ENCODE measurements around the gene SNORC.
"Not testable (repeated sequence)": the region's sequence is repeated elsewhere in the genome, so short reads cannot be mapped to it uniquely, and the experiment has no call there.

The SNORC gene

DNA sequence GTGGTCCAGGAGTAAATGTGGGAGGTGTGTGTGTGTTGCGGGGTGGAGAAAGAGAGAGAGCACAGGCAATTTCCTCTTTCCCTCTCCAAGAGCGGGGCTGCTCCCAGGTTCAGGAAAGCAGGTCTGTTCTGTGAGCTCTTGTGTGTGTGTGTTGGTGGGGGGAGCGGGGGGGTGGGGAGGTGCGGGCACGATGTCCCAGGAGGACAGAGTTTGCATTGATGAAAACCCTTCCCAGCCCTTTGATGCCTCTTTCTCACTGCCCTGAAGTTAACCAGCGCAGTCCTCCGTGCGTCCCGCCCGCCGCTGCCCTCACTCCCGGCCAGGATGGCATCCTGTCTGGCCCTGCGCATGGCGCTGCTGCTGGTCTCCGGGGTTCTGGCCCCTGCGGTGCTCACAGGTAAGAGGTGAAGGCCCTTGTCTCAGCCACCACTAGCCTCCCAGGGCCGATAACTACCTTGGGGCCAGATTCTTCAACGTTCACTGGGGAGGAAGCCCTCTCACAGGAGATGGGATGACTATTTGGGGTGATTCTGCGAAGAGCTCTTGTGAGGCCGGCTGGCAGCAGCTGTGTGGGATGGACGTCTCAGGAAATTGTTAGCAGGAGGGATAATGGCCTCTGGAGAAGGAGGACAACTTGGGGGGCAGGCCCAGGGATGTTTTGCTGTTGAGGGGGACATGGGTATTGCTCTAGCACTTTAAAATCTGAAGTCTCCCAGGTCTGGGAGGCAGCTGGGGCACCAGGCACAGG, at the start of gene SNORC:
Gene SNORC (plus strand): TSS at position 247 of the 748 bp plus-strand sequence. CDS start 78 bp downstream, at position 325.
- no peak for DNase-seq (ENCODE audit: low spot score in 2 of 2)
- Mint-ChIP-seq H3K4me3 (no peak within 1 kb of the TSS), H3K27ac (no peak within 1 kb of the TSS), H3K27me3 (peaks cover 2% of the 10 kb centered on the region), H3K36me3 (no peaks in the 10 kb centered on the region), H3K4me1 (peaks cover 5% of the 10 kb centered on the region), H3K9me3 (no peaks in the 10 kb centered on the region)
- ATAC-seq (ENCODE audit: low read depth) = no peak

DNA sequence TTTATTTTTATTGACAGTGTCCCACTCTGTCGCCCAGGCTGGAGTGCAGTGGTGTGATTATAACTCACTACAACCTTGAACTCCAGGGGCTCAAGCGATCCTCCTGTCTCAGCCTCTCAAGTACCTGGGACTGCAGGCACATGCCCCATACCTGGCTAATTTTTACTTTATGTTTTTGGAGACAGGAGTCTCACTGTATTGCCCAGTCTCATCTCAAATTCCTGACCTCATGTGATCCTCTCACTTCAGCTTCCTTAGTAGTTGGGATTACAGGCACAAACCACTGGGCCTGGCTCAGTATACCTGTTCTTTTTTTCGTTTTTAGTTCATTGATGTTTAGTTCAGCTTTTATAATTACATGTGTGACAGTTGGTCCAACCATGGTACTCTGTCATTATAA, 40.1 kb upstream of the SNORC start:
- H3K36me3 Mint-ChIP-seq = peaks cover 42% of the 10 kb centered on the region
- no peak for ATAC-seq (ENCODE audit: low read depth)
- no peak for DNase-seq (ENCODE audit: low spot score in 2 of 2)
- H3K9me3 Mint-ChIP-seq = no peaks in the 10 kb centered on the region
- no peaks in the 10 kb centered on the region for H3K27me3 Mint-ChIP-seq
- H3K4me1 Mint-ChIP-seq = no peaks in the 10 kb centered on the region
- H3K27ac Mint-ChIP-seq = no peak overlapping the region
- H3K4me3 Mint-ChIP-seq = no peak overlapping the region

DNA sequence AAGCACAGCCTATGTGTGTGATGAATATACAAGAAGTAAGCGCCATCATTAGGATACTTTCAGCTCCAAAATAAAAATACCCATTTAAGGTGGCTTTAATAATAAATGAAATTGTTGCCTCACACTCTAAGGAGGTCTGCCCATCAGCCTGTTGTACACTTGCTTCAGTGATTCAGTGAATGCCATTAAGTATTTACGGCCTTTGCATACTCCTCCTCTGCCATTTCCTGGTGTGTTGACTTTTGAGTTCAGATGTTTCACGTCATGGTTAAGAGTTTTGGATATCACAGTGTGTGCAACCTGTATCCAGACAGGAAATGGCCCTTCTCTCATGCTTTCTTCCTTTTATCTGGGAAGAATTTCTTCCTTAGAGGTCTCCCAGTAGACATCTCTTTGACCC, 38.6 kb upstream of the SNORC start:
- peaks cover 34% of the 10 kb centered on the region for H3K36me3 Mint-ChIP-seq

GRCh38 chr2:232833830-232834229, 36.2 kb upstream of the SNORC start:
- Mint-ChIP-seq H3K9me3 (no peaks in the 10 kb centered on the region), H3K27me3 (no peaks in the 10 kb centered on the region), H3K4me3 (no peak overlapping the region), H3K27ac (no peak overlapping the region), H3K36me3 (peaks cover 43% of the 10 kb centered on the region), H3K4me1 (peaks cover 18% of the 10 kb centered on the region)
- no peak for ATAC-seq (ENCODE audit: low read depth)
- DNase-seq (ENCODE audit: low spot score in 2 of 2) = no peak

More for the DNA sequence above, 38.6 kb upstream of the SNORC start:
- Mint-ChIP-seq H3K4me1 (no peaks in the 10 kb centered on the region), H3K27ac (peak overlapping the region; percentile 54), H3K27me3 (no peaks in the 10 kb centered on the region), H3K9me3 (no peaks in the 10 kb centered on the region), H3K4me3 (no peak overlapping the region)
- DNase-seq (ENCODE audit: low spot score in 2 of 2) (no peak), ATAC-seq (ENCODE audit: low read depth) (no peak)

GRCh38 chr2:232835687-232836208, 34.3 kb upstream of the SNORC start:
- Mint-ChIP-seq H3K4me3 (no peak overlapping the region), H3K4me1 (peaks cover 26% of the 10 kb centered on the region), H3K27ac (no peak overlapping the region), H3K9me3 (no peaks in the 10 kb centered on the region), H3K36me3 (peaks cover 49% of the 10 kb centered on the region), H3K27me3 (no peaks in the 10 kb centered on the region)
- ATAC-seq (ENCODE audit: low read depth) (no peak), DNase-seq (ENCODE audit: low spot score in 2 of 2) (no peak)

- no peaks in the 10 kb centered on the region for H3K9me3 Mint-ChIP-seq
- H3K27ac Mint-ChIP-seq = peak overlapping the region; percentile 54
- ATAC-seq (ENCODE audit: low read depth) (no peak), DNase-seq (ENCODE audit: low spot score in 2 of 2) (no peak)
- no peak overlapping the region for H3K4me3 Mint-ChIP-seq
- H3K4me1 Mint-ChIP-seq = peaks cover 26% of the 10 kb centered on the region
- H3K36me3 Mint-ChIP-seq = peaks cover 48% of the 10 kb centered on the region
- H3K27me3 Mint-ChIP-seq = no peaks in the 10 kb centered on the region
Observed at GRCh38 chr2:232836934-232837333, 33.1 kb upstream of the SNORC start.

DNA sequence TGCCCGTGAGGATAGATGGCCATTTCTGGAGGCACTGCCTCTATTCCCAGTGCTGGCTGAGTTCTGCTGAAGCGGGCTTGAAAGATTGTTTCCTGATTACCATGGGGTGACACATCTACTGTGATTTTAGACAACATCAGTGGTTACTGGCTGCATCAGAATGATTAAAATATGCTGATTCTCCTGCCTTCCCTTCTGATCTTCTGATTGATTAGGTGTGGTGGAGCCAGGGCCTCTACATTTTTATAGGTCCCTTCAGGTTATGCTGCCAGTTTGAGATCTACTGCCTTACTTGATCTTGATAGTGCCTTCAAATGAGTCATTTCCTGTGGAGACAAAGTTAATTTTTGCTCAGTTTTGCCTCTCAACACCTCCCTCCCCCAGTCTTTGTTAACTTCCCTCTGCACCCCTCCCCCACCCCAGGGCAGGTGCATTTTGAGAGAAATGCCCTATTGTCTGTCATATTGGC, 31.6 kb upstream of the SNORC start:
- H3K36me3 Mint-ChIP-seq = peaks cover 43% of the 10 kb centered on the region
- H3K4me1 Mint-ChIP-seq = peaks cover 26% of the 10 kb centered on the region
- peak overlapping the region; percentile 85 for H3K27ac Mint-ChIP-seq
- no peaks in the 10 kb centered on the region for H3K27me3 Mint-ChIP-seq
- peak overlapping the region; percentile 19 for H3K4me3 Mint-ChIP-seq
- DNase-seq (ENCODE audit: low spot score in 2 of 2) (peak in 1 of 2 donors; percentile 25), ATAC-seq (ENCODE audit: low read depth) (peak; percentile 93)
- no peaks in the 10 kb centered on the region for H3K9me3 Mint-ChIP-seq

DNA sequence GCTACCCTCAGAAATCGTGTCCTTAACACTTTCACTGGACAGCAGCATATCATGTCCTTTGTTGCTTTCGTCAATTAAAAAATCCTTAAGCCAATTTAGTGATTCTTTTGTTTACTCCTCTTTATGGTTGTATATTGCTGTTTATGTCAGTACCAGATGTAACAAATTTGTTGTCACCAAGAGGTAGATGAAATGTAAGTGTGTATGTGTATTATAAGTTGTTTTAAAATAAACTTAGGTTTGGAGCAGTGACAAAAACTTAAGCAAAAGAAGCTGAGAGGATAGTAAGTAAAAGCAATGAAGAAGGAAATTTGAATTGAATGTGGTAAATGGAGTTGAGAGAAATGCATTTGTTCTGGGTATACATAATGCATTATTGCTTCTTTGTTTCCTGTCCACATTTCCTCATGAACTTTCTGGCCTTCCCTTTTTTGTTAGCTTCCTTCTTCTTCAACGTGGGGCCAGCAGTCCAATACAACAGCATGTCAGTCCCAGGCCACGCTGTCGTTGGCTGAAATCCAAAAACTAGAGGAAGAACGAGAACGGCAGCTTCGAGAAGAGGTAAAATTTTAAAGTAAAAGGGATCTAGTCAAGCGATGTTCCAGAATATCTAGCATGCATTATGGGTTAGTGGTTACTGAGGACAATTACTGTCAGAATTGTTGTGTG, 30.5 kb upstream of the SNORC start:
- Mint-ChIP-seq H3K27me3 (no peaks in the 10 kb centered on the region), H3K9me3 (no peaks in the 10 kb centered on the region), H3K36me3 (peaks cover 40% of the 10 kb centered on the region), H3K4me1 (peaks cover 26% of the 10 kb centered on the region), H3K27ac (peak overlapping the region; percentile 67), H3K4me3 (no peak overlapping the region)
- DNase-seq (ENCODE audit: low spot score in 2 of 2) (no peak), ATAC-seq (ENCODE audit: low read depth) (no peak)

DNA sequence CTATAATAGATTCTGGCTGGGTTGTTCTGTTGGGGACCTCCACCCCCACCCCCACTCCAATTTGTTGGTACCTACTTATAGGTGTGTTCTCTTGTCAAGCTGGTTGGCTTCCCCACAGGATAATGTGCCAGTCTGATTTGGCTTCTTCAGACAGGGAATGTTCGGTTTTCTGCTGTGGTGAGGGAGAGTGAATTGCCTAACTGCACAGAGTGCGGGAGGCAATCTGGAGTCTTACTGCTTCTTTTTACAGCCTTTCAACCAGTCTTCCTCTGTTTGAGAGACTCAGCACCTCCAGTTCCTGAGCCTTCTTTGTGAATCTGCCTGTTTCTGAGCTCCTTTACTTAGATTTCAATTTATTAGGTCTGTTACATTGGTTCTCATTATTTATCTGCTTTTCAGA, 27.4 kb upstream of the SNORC start:
- Mint-ChIP-seq H3K9me3 (no peaks in the 10 kb centered on the region), H3K27ac (no peak overlapping the region), H3K27me3 (no peaks in the 10 kb centered on the region), H3K4me3 (no peak overlapping the region), H3K4me1 (peaks cover 18% of the 10 kb centered on the region), H3K36me3 (peaks cover 36% of the 10 kb centered on the region)
- ATAC-seq (ENCODE audit: low read depth) (no peak), DNase-seq (ENCODE audit: low spot score in 2 of 2) (no peak)

DNA sequence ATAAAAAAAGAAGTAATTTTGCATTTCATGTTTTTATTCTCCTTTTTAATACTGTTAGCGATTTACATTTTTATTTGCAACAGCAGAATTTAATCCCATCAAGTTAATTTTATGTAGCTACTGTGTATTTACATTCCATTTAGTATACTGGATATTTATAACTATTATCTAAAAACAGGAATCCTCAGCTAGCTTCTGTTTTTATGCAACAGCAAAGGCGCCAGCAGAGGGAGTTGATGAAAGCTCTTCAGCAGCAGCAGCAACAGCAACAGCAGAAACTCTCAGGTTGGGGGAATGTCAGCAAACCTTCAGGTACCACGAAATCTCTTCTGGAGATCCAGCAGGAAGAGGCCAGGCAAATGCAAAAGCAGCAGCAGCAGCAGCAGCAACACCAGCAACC, 26.2 kb upstream of the SNORC start:
- peak overlapping the region; percentile 21 for H3K27ac Mint-ChIP-seq
- DNase-seq (ENCODE audit: low spot score in 2 of 2) (no peak), ATAC-seq (ENCODE audit: low read depth) (no peak)
- H3K9me3 Mint-ChIP-seq = no peaks in the 10 kb centered on the region
- H3K27me3 Mint-ChIP-seq = no peaks in the 10 kb centered on the region
- peaks cover 42% of the 10 kb centered on the region for H3K36me3 Mint-ChIP-seq
- H3K4me3 Mint-ChIP-seq = no peak overlapping the region
- H3K4me1 Mint-ChIP-seq = peaks cover 7% of the 10 kb centered on the region

- Mint-ChIP-seq H3K4me3 (no peak overlapping the region), H3K9me3 (no peaks in the 10 kb centered on the region), H3K36me3 (peaks cover 38% of the 10 kb centered on the region), H3K4me1 (no peaks in the 10 kb centered on the region), H3K27me3 (no peaks in the 10 kb centered on the region), H3K27ac (no peak overlapping the region)
- no peak for DNase-seq (ENCODE audit: low spot score in 2 of 2)
- ATAC-seq (ENCODE audit: low read depth) = no peak
Observed at GRCh38 chr2:232846055-232846454, 24.0 kb upstream of the SNORC start.

DNA sequence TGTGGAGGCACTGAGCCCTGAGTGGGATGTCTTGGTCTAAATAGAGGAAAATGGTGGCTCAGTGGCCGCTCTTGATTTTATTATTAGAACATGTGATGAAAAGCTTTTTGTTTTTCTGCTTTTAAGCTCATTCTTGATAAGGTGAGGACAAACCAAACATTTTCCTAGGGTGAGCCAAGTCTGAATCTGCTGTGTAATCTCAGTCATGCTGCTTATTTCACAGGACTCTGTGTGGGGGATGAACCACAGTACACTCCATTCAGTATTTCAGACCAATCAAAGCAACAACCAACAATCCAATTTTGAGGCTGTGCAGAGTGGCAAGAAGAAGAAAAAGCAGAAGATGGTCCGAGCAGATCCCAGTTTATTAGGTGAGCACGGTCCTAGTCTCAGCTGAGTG, 20.0 kb upstream of the SNORC start:
- Mint-ChIP-seq H3K4me3 (no peak overlapping the region), H3K36me3 (peaks cover 29% of the 10 kb centered on the region), H3K27ac (no peak overlapping the region), H3K27me3 (no peaks in the 10 kb centered on the region), H3K9me3 (no peaks in the 10 kb centered on the region), H3K4me1 (no peaks in the 10 kb centered on the region)
- ATAC-seq (ENCODE audit: low read depth) = no peak
- DNase-seq (ENCODE audit: low spot score in 2 of 2) = no peak

DNA sequence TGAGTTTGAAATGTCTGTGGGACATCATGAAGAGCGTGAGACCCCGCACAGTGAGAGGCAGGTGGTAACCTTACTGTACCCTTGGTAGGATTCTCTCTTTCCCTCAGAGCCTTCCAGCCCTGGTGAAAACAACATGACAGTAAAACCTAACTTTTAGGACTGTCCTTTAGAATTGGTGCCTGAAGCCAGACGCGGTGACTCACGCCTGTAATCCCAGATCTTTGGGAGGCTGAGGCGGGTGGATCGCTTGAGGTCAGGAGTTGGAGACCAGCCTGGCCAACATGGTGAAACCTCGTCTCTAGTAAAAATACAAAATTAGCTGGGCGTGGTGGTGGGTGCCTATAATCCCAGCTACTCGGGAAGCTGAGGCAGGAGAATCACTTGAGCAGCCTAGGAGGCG, 18.0 kb upstream of the SNORC start:
- not testable (repeated sequence) for H3K27ac Mint-ChIP-seq; H3K4me3 Mint-ChIP-seq; H3K27me3 Mint-ChIP-seq; DNase-seq (ENCODE audit: low spot score in 2 of 2); H3K4me1 Mint-ChIP-seq; H3K9me3 Mint-ChIP-seq; ATAC-seq (ENCODE audit: low read depth)
- H3K36me3 Mint-ChIP-seq = peaks cover 33% of the 10 kb centered on the region

DNA sequence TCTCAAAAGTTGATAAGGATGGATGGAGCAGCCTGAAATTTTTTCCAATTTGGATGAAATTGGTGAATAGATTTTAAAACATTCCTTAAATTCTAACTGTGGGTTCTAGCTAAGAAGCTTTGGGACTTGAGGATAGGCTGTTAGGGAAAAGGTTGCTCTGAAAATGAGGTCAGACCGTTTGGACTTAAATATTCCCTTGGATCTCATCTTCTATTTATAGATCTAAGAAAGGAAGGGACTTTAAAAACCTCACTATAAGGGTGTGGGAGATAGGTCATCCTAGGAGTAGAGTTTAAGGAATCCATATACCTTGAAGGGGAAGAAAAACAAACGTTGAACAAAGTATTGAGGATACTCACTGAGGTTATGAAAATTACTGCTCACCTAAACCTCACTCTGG, 17.4 kb upstream of the SNORC start:
- Mint-ChIP-seq H3K36me3 (peaks cover 38% of the 10 kb centered on the region), H3K27me3 (no peaks in the 10 kb centered on the region), H3K4me1 (no peaks in the 10 kb centered on the region), H3K9me3 (no peaks in the 10 kb centered on the region), H3K4me3 (no peak overlapping the region), H3K27ac (peak overlapping the region; percentile 50)
- no peak for DNase-seq (ENCODE audit: low spot score in 2 of 2)
- no peak for ATAC-seq (ENCODE audit: low read depth)

Measured in memory B cell (primary cell).